HL-60 (cell line): ENCODE measurements around the gene SLC40A1.

Experiments
- POLR2AphosphoS5 ChIP-seq: IDR thresholded peaks from 2 replicates; pipeline ENCODE4 v1.6.1; 2012; ENCODE audit warnings: low read depth
- SPI1 ChIP-seq: IDR thresholded peaks from 2 replicates; pipeline ENCODE4 v1.6.1; 2012; ENCODE audit warnings: low read depth, mild to moderate bottlenecking, borderline replicate concordance
- TF ChIP-seq, protein P1 (sequence below): IDR thresholded peaks from one replicate; pipeline ENCODE4 v1.5.1; 2011; ENCODE audit warnings: low read length, control low read depth, inconsistent platforms; ENCODE audit not compliant: insufficient read depth
- TF ChIP-seq, protein P2 (sequence below): IDR thresholded peaks from 2 replicates; pipeline ENCODE4 v1.6.1; 2012; ENCODE audit warnings: low read depth; ENCODE audit not compliant: insufficient replicate concordance

DNA sequence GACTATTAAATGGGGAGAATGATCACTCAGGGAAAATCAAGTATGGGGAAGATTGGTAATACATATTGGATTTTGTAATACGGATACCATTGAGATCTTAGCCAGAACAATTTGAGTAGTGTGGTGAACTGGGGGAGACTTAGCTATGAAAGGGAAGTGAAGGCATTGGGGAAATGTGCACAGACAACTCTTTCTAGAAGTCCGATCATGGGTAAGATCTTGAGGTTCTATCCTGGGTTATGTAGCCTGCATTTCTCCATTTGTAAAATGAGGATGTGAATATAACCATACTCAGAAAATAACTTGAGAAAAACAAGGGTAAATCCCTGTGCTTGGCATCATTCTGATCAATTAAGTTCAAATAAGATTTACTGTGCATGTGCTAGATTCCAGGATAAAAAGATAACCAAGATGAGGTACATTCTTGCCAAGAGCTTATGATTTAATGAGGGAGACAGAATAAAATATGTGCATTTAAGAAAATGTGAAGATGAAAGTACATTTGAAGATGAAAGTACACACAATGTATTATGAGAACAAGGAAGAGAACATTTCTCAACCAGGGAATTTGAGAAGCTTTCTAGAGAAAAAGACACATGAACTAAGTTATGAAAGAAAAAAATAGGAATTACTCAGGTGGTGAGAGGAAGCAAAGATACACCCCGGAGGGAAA is 49.5 kb downstream of the SLC40A1 start:
- TF ChIP-seq, protein P1, sequence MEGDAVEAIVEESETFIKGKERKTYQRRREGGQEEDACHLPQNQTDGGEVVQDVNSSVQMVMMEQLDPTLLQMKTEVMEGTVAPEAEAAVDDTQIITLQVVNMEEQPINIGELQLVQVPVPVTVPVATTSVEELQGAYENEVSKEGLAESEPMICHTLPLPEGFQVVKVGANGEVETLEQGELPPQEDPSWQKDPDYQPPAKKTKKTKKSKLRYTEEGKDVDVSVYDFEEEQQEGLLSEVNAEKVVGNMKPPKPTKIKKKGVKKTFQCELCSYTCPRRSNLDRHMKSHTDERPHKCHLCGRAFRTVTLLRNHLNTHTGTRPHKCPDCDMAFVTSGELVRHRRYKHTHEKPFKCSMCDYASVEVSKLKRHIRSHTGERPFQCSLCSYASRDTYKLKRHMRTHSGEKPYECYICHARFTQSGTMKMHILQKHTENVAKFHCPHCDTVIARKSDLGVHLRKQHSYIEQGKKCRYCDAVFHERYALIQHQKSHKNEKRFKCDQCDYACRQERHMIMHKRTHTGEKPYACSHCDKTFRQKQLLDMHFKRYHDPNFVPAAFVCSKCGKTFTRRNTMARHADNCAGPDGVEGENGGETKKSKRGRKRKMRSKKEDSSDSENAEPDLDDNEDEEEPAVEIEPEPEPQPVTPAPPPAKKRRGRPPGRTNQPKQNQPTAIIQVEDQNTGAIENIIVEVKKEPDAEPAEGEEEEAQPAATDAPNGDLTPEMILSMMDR: no peak
- TF ChIP-seq, protein P2, sequence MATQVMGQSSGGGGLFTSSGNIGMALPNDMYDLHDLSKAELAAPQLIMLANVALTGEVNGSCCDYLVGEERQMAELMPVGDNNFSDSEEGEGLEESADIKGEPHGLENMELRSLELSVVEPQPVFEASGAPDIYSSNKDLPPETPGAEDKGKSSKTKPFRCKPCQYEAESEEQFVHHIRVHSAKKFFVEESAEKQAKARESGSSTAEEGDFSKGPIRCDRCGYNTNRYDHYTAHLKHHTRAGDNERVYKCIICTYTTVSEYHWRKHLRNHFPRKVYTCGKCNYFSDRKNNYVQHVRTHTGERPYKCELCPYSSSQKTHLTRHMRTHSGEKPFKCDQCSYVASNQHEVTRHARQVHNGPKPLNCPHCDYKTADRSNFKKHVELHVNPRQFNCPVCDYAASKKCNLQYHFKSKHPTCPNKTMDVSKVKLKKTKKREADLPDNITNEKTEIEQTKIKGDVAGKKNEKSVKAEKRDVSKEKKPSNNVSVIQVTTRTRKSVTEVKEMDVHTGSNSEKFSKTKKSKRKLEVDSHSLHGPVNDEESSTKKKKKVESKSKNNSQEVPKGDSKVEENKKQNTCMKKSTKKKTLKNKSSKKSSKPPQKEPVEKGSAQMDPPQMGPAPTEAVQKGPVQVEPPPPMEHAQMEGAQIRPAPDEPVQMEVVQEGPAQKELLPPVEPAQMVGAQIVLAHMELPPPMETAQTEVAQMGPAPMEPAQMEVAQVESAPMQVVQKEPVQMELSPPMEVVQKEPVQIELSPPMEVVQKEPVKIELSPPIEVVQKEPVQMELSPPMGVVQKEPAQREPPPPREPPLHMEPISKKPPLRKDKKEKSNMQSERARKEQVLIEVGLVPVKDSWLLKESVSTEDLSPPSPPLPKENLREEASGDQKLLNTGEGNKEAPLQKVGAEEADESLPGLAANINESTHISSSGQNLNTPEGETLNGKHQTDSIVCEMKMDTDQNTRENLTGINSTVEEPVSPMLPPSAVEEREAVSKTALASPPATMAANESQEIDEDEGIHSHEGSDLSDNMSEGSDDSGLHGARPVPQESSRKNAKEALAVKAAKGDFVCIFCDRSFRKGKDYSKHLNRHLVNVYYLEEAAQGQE: no peak
- TF ChIP-seq POLR2AphosphoS5: no peak
- TF ChIP-seq SPI1: no peak
